ENCODE results near the gene IRX6.

The IRX6 gene

DNA sequence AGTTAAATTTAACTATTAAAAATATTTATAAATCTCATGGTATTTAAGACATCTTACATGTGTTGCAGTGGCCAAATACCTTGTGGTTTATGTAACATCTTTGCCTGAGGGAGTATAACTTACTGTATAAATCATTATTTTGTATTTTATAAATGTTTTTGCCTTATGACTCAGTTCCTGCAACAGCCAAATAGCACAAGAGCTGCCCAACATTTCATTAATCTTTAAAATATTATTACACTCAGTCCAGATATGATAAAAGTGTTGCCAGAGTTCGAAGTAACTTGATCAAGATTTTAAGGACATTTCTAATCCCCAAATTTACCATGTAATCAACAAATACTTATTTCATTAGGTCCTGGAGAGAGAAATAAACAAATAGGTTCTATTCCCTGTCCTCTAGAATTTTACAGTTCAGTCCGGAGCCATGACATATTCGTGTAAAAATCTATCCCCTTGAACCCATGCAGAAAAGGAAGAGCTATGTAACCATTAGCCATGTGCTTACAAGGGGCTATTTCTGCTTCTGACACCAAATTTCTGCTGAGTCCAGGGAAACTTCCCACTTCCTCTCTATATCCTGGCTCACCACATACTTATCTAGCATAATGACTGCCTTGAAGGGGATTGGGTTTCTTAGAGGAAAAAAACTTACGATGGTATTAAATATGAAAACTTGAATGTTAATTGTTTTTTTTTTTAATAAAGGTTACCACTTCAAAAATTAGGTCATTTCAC is 44.0 kb downstream of the IRX6 start:
- peak; percentile 90 for DNase-seq

DNA sequence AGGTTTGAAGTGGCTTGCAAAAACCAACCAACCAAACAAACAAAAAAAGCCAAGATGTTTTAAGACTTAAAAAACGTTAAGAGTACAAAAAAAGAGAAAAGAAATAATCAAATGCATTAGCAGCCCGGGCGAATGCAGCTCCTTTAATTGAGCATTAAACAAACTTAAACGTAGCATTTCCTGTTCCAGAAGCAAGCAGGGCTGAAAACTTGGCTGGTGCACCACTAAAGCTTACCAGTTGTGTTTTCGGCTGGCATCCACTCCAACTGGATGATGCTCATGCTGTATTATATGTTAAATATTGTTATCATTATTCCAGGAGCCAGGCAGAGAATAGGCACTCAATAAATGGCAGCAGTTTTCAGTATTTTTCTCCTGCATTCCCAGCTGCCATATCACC is 45.1 kb downstream of the IRX6 start:
- no peak for DNase-seq

DNA sequence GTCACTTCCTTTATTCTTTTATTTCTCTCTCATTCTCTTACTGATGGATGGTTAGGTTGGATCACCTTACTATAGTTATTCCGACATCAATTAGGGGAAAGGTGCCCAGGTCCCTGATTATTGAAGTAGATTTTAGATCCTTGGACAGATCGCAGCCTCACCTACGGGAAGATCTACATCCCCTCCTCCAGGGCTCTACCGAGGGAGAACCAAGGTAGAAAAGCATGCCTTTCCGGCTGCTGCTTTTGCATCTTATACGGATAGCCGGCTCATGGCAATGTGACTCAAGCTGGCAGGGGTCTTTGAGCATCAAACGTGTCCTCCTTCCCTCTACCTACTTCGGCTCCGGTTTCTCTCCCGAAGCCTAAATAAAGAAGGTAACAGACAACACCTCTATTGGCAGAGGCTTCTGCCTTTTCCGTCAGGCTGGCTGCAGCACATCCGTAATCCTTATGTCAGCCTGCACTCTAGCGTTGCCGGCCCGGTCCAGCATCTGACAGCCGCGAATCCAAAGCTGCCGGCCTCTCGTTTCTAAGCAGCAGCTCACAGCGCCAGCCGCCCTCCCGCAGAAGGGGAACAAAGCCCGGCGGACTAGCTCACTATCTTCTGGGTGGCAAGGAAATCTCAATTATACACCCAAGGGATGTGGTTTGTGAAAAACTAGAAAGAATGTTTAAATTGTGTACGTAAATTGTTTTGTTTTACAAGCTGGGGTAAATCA is 46.9 kb downstream of the IRX6 start:
- DNase-seq = peak; percentile 76

DNA sequence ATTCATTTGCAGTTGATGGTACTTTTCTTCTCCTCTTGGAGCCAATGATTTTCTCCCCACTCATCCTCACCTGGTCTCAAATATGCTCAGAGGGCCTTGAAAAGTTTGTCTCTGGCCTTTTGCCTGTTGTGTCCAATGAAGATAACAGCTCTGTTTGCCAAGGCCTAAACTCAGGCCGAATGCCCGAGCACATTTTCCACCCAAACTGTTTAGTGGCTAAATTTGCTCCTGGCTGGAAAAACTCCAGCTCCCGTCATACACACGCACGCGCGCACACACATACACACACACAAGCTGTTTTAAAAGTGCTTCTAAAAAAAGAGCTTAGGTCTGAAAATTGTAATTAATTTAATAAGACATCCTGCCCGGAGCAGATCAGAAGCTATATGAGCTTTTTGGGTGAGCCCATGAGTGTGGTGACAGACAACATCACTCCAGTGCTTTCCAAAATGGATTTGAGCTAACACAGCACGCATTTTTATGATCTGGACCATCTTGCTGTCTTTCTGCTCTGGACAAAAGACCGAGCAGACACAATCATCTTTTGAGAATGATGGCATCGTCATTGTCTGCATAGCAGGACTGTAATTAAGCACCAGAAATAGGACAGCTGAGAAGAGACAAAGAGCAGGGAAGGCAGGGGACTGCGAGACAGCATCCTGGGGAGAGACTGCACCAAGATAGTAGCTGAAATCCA is 48.9 kb downstream of the IRX6 start:
- DNase-seq = no peak

DNA sequence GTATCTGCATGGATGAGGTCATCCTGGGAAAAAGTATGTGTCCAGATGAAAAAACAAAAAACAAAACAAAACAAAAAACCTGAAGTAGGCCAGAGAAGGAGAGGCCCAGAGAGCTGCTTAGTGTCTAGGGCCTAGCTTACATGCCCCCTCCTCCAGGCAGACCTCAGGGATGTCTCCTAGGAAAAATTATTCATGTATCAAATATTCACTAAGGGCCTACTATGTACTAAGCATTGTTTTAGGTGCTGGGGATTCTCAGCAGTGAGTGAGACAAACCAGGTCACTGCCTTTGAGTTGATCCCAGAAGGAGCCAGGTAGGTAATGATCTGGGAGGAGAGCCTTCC is 49.5 kb downstream of the IRX6 start:
- DNase-seq = no peak

DNA sequence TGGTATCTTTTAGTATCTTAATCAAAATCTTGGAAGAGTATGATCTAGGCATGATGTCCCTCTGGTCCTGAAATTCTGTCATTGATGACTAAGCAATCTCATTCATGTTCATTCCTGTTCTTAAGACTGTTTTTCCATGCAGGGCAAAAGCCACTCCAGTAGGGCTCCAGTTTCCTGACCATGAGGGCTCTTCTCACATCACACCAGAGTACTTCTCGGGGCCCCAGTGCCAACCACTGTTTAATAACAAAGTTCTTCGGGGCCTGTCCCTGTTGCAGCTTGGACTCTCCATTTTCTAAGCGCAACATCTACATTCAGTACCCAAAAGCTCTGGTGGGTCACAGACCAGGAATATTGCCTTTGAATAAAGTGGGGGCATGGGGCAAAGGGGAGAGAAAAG is 52.0 kb downstream of the IRX6 start:
- no peak for DNase-seq

DNA sequence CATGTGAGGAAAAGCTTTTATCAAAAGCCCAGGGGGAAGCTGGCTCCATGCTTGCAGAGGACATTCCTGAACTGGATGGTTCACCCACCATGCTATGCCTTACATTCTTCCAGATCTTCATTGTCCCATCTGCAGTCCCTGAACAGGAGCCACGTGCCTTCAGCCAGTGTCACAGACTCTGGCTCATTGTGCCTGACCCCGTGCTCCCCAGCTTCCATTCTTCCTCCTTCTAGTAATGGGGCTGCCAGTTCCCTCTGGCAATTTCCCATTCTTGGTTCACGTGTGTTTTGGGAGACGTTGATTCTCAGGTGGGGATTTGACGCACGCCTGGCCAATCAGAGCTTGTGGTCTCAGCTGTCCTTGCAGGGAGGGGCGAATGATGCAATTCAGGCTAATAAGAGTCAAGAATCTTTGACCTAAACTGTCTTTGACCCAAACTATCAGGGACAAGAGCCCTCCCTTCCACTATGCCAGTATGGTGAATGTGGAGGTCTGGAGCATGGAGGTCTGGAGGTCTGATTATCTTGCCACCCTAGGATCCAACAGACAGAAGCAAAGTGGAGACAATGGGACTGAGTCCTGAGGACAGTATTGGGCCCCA is 52.7 kb downstream of the IRX6 start:
- DNase-seq = no peak

DNA sequence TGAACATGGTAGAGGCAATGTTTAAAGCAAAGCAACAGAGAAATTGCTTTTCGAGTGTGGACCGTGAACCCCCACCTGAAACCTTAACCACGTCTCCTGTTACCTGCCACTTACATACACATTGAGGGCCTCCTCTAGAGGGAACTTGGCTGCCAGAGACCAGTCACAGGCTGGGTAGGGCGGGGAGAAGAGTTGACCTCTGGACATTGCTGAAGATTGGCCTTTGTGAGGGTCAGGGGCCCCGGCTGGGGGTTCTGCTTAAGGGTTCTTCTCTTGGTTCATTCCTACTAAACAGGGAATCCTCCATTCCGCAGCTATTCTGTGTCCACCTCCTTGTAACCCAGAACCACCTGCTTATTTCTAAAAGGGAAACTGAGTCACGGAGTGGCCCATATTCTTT is 53.8 kb downstream of the IRX6 start:
- no peak for DNase-seq

DNA sequence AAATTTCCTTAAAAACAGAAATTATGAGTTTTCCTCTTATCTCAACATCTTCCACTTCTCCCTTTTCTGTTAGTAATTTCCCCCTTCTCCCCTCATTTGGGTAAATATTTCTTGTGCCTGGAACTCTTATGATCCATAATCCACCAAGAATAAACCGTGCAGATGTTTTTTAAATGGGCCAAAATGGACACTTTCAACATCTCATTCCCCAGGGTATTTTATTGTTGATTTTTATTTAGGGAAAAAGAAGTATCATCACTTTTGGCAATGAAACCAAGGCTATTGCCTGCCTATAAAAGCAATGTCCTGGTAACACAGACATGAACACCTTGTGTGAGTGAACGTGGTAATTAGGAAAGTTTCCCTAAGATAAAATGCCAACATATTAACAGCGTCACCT is 54.6 kb downstream of the IRX6 start:
- DNase-seq = no peak

DNA sequence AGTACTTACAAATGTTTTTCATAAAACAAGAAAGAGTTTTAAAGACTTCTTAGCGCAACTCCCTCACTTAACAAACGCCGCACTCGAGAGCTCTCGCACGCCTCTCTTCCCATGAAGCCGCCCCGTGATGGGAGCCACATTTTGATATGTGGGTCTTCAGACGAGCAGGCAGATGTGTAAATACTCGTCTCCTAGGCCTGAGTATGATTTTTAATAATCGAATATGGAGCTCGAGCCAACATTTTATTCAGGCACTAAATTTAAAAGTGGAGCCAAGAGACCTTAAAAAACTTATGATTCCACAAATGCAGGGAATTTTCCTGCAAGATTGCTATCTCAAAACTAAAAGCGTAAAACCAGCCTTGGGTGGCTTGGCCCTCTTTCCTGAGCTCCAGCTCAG is 55.4 kb downstream of the IRX6 start:
- no peak for DNase-seq

DNA sequence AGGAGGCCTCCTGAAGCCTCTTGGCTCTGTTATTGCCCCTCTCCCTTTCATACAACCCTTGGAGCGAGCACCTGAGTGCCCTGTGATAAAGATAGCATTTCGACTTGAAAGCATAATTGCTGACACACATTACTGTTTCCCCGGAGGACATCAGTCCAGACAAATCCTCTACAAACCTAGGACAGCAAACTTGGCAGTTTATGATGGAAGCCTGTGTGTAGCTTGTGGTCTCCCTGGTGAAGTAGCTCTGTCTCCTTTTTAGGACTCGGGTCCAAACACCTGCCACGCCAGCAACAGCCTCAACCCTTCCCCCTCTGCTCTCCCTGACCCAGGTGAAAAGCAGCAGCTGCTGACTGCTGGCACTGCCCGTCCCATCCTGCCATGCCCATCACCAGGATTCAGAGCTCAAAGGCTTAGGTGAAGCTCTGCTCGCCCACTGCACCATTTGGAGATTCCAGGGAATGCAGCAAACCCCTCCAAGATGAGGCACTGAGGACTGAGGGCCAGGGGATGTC is 55.9 kb downstream of the IRX6 start:
- no peak for DNase-seq

All from fibroblast of skin of scalp (primary cell).